Islet precursor cell (in vitro differentiated cells): ENCODE results near the gene AFAP1.
A peak's percentile ranks its signal among the peaks of the same experiment; 100 is the strongest.

Experiments used
- DNase-seq: peaks from one replicate; pipeline ENCODE4 v3.0.0-alpha.2; 2018

Gene AFAP1

GRCh38 chr4:7733801-7734650 lies 205.6 kb downstream of the AFAP1 start:
- no peak for DNase-seq

DNA sequence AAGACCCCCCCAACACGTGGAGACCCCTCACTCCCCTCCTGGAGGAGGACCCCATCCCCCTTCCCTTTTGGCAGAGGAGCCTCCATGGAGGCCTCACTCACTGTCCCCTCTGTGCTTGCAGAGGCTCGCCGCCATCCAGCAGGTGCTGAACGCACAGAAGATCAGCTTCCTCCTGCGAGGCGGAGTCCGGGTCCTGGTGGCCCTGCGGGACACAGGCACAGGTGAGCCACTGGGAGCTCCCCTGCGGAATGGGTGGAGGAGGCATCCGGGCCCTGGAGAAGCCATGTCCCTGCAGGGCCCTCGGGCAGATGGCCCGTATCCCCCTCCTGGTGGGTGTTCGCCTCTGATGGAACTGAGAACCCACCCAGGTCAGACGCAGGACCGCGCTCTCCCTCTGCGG lies 206.5 kb downstream of the AFAP1 start:
- DNase-seq, result no peak

DNA sequence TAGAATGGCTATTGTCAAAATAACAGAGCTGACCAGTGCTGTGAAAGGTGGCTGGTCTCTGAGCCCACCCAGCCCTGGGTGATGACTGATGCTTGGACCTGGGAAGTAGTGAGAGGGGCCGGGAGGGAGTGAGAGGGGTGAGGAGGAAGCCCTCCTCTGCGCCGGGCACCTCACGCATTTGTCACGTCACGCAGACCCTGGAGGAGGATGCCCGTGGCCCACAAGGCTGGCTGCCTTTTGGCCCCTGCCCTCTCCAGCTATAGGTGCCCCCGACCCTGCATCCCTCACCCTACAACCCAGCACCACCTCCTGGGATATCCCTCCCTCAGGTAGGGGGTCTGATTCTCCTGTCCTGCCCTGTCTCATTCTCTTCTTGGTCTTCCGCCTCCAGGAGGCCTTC lies 207.4 kb downstream of the AFAP1 start:
- DNase-seq, result no peak

DNA sequence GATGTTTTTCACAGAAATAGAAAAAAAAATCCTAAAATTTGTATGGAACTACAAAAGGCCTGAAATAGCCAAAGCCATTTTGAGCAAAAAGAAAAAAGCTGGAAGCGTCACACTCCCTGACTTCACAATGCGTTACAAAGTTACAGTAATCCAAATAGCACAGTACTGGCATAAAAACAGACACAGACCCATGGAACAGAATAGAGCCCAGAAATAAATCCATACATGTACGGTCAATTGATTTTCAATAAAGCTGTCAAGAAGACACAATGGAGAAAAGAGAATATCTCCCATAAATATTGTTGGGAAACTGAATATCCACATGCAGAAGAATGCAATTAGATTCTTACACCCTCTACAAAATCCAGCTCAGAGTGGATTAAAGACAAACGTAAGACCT lies 208.2 kb downstream of the AFAP1 start:
- no peak for DNase-seq

GRCh38 chr4:7727749-7728148 lies 211.9 kb downstream of the AFAP1 start:
- DNase-seq, result no peak

DNA sequence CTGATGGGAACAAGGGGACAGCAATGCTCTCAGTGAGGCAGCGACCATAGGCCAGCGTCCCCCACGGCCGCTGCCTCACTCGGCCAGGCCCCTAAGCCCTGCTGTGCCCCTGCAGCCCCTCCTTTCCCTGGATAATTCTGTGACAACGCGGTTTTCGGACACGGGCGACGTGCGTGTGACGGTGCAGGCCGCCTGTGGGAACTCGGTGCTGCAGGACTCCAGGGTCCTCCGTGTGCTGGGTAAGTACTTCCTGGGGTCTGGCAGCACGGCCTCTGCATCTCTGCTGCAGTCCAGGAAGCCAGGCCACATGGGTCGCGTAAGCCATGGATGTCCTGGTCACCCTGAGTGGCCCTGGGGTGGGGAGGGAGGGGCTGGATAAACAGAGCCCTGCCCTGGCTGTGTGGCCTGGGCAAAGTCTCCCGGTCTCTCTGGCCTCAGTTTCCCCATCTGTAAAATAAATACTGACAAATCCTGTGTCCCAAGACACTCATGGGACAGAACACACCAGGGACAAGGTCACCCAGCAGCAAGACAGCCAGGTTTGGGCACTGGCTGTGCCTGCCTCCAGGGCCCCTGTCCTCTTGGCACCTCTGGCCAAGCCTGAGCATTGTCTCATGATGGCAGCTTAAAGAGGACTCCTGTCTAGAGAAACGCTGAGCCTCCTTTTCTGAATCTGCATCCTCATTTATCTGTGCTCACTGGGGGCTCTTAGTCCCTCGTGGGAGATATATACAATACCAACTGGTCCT lies 212.8 kb downstream of the AFAP1 start:
- no peak for DNase-seq

DNA sequence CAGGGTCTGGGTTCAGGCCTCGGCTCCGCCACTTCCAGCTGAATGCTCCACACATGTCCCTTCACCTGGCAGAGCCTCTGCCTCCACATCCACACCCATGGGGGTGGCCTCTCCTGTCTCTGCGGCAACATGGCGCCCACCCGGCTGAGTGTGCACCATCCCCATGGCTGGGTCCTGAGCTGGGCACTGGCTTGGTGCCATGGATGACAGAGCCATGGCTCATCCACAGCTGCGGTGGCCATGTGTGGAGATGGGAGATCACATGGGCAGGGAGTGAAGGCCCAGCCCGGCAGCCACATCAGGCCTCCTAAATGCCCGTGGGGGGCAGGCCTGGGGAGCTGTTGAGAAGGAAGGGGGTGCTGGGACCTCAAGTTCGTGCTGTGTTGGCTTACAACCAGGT lies 213.7 kb downstream of the AFAP1 start:
- no peak for DNase-seq

GRCh38 chr4:7723625-7724024 lies 216.0 kb downstream of the AFAP1 start:
- DNase-seq, result no peak

DNA sequence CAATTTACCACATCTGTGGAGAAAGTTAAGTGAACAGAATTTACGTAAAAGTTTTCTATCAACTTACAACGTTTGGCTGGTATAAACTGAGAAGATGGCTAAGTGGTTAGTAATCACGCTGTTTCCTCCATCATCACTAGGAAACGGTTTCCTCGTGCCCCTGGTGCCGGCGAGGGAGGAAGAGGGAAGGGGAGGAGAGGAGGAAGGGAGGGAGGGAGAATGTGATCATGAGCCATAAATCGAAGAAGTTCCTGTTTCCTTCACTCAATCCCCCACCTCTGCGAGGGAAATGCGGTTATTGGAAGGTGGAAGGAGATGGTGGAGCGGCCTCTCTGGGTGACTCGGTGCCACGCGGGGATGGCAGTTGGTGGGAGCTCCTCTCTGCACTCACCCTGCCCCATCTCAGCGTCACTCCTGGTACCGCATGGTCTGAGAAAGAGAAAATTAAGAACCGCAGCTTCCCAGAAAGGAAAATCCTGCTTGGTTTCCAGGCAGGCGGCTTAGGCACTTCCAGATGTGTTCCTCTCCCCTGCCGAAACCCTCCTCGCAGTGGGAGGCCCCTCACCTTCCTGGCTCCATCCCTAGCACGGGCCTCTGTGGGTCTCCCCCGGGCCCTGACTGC lies 216.8 kb downstream of the AFAP1 start:
- DNase-seq, result no peak

DNA sequence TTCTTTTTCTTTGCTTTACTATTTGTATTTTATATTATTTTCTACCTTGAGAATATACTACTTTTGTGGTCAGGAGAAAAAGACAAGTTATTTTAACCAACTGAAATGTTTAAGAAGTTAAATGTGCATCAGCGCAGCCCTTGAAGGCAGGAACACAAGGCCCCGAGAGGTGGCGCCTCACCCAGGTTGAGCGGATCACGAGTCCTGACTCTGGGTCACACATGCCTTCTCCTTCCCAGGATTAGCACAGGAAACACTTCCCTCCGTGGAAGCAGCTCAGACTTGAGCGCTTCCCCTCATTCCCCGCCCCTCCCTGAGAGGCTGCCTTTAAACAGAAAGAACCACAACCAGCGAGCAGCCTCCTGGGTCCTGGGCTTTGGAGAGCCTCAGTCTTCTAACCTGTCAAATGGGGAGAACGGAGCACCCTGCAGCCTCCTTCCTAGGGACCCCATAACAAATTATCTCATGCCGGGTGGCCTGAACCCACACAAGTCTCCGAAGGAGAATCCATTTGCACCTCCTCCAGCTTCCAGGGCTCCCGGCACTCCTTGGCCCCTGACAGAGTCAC lies 217.6 kb downstream of the AFAP1 start:
- no peak for DNase-seq

GRCh38 chr4:7719354-7720174 lies 220.1 kb downstream of the AFAP1 start:
- peak; percentile 84 for DNase-seq

DNA sequence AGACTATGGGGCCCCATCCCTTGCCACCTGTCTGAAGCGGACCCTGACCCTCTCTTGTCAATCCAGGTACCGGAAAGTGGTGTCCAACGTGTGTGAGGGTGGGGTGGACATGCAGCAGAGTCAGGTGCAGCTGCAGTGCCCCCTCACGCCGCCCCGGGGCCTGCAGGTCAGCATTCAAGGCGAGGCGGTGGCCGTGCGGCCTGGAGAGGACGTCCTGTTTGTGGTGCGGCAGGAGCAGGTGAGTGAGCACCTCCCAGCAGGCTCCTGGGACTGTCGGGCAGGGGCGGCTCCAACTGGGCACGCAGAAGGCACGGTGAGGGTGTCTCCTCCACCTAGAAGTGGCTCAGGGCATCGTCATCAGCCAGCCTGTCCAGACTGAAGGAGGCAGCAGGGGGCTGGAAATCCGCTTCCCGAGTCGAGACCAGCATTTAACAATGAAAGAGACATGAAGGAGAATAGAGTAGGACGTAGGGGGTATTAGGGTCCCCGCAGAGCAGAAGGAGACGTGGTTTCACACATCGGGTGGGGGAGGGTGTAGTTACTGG lies 221.6 kb downstream of the AFAP1 start:
- no peak for DNase-seq

DNA sequence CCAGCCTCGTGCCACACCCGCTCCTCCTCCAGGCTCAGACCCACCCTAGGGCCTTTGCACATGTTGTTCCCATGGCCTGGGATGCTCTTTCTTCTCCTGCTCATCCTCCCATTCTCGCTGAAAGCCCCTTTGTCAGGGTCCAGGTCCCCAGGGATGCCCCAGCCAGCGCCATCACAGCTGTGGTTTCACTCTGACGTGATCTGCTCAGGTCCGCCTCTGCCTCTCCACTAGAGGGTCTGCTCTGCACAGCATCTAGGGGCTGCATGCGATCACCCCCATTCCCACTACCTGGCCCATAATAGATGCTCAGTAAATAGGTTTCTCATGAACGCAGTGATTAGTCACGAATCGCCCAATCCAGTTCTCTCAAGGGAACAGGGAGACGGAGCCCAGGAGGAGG lies 222.5 kb downstream of the AFAP1 start:
- no peak for DNase-seq

DNA sequence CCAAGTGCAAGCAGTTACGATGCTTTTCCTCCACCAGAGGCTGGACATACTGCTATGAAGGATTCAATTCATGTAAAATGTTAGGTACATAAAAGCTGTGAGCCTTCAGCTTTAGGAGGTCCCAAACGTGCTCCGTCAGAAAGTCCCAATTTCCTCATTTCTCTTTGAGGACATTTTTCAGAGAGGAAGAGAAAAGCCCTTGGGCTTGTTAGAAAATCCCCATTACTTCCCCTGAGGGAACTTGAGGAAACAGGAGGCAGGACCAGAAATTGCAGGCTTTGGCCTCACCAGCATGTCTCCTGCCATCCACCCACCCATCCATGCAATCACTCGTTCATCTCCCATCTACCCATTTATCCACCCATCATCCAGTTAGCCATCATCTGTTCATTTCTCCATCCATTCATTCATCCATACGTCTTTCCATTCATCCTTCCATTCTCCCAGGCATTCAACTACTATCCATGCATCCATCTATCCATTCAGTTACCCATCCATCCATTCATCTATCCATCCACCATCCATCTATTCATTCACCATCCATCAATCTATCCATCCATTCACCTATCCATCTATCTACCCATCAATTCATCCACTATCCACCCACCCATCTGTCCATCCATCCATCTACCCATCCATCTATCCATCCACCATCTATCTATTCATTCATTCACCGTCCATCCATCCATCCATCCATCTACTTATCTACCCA lies 223.5 kb downstream of the AFAP1 start:
- DNase-seq, result no peak

DNA sequence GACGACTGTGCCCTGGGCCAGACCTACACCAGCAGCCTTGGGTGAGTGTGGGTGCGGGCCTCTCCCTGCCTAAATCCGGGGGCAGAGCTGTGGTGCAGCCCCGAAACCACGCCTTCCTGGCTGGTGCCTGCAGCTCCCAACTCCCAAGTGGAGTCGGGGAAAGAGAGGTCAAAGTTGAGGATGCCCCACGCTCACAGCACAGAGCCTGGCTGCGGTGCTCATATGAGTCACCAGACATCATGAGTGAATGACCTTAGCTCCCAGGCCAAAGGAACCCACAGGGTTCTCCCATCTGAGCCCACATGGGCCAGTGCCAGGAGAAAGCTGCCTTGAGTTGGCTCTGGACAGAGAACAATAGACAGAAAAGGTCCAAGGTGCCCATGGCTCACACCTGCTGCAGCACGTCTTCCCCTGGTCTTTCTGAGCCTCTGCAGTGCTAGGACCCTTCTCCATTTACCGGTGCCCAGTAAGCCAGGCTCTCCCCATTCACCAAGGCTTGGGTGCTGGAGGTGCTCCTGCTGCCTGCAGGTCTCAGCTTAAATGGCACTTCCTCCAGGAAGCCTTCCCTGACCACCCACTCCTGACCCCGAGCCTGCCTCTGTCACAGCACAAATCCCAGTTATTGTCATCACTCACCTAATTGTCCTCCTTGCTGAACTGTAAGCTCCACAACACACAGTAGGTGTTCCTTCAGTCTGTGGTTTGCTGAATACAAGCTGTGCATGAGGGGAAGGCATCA lies 224.2 kb downstream of the AFAP1 start:
- no peak for DNase-seq

DNA sequence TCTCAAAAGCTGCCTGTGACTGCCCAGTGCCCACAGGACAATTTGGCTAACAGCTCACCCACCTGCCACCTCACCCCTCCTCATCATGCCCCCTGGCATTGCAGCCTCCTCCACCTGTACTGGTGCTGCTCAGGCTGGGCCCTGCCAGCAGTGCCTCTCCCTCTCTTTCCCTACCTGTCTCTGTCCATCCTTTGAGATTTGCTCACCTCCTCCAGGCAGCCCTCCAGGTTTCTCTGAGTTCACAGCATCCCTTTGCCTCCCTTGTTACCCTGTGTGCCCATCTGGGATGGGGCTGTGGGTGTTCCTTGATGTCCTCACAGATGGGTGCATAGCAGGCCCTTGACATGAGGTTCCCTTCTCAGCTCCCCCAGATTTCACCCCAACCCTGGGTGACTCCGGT lies 224.9 kb downstream of the AFAP1 start:
- no peak for DNase-seq

DNA sequence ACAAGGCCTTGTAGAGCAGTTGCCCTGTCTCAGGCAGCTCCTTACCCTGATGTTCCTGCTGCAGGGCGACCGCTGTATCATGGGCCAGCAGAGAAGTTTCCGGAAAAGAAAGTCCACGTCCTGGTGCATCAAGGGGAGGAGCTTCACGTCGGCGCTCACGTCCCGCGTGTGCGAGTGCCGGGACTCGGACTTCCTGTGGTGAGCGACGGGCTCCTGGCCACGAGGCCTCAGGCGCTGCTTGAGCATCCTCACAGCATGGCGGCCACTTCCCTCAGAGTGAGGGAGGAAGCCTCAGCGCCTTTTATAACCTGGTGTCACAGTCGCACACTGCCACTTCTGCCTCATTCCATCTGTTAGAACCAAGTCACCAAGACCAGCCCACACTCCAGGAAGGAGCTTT lies 225.5 kb downstream of the AFAP1 start:
- no peak for DNase-seq

DNA sequence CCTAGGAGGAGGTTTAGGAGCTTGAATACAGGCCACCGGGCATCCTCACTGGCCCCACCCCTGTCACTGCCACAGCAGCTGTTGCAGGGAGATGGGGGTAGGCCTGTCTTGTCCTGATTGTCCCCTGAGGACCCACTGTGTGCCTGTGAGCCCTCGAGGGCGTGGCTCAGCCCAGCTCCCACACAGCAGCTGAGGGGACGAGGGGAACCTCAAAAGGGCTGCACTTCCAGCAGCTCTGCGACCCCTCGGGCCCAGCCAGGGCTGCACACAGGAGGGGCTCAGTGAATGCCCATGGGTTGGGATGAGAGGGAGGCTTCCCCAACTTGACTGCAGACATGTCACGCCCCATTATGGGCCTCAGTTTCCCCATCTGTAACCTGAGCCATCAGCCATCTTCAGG lies 225.9 kb downstream of the AFAP1 start:
- DNase-seq, result no peak

- DNase-seq, result no peak
Observed at GRCh38 chr4:7712021-7712671, 227.5 kb downstream of the AFAP1 start.

DNA sequence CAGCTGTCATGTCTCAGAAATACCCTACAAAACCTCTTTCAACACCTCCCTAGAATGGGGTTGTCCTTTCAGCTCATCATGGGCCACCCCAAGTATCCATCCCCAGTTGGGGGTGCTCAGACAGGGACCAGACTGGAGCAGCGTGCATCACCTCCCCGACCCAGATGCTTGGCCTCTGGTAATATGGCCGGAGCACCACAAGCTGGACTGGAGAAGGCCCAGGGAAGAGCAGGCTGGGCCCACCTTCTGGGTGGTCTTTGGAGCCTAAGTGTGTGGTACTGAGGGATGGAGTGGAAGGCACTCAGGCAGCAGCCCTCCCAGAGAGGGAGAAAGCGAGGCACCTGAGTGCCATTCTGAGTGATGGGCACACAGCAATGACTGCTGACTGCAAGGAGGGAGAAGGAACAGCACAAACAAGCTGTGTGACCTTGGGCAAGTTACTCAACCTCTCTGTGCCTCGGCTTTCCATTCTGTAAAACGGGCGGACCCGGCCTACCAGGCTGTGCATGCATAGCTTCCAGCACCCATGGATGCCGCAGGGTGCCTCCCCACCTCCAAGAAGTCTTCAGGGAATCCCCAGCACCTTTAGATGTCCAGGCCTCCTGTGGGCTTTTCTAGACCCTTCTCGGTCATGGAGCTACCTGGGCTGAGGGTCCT lies 228.2 kb downstream of the AFAP1 start:
- DNase-seq, result no peak
